ENCODE measurements around the gene RING1.

The RING1 gene

DNA sequence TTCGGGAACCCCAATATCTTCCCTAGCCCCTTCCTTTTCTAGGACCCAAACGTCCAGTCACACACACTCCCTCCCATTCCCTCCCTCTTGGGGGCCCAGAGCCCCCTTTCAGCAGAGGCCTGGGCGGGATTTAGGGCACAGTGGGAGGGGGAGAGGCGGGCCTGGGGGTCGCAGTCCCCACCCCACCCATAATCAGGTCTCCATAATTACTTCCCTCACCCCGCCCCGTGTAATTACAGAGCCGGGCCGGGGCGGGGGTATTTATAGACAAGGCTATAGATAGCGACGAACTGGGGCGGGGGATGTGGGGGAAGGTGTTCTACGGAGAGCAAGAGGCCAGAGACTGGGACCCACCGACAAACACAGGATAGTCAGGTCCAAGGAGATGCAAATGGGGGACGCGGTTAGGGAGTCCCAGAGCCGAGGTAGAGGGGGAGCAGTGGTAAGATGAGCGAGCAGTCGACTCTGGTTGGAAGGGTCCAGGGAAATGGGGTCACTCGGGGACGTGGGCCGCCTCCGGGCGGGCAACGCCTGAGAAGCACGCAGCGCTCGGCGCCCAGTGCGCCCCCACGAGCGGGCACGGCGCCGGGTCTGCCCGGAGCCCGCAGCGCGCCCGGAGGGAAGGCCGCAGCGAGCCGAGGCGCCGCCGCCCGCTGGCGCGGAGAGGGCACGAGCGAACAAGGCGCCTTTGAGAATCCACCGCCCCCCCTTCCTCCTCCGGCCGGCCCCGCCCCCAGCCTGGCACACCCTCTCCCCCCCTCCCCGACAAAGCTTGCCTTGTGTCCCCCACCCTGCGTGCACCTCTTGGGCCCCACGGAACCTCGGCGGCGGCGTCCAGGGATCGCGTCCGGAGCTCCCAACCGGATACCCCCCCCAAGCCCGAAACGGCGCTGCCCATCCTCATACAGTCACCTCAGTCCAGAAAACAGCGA lies 15.4 kb upstream of the RING1 start:
- no peak for DNase-seq (ENCODE audit: low read depth)

DNA sequence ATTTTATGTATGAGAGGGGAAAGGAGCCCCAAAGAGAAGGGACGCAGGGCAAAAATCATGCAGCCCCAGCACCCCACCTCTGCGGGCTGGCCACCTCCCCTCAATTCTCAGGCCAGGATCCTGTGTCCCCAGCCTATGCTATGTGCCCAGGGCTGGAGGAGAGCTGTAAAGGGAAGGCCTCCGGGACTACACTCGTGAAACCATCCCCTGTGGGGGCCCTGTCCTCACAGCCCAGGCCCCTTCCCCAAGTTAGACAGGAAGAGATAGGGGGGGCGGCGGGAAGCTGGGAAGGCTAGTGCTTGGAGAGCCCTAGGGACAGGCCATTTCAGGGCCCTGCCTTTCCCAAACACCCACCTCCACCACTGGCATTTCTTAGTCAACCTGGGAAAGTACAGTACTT lies 14.7 kb upstream of the RING1 start:
- DNase-seq (ENCODE audit: low read depth): no peak

DNA sequence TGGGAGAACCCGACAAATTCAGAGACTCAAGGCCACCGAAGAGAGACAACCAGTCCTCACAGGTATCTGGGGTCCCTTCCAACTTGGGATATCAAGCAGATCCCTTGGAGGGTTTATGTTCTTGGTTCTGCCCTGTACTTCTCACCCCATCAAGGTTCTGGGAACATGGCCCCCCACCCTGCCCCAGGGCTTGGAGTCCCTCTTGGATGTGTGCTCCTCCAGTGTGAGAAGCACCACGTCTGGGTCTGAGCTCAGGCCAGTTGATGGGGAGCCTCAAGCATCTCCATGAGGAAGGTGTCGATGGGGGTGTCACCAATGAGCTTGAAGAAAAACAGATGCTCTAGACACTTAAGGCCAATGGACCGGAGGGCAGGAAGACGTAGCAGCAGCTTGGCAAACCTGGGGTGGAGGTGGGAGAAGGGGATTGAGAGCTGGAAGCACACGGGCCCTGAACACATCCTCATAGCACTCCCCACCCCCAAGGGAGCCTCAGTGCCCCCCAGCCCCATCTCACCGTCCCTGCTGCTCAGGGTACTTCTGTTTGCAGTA lies 13.8 kb upstream of the RING1 start:
- no peak for DNase-seq (ENCODE audit: low read depth)

DNA sequence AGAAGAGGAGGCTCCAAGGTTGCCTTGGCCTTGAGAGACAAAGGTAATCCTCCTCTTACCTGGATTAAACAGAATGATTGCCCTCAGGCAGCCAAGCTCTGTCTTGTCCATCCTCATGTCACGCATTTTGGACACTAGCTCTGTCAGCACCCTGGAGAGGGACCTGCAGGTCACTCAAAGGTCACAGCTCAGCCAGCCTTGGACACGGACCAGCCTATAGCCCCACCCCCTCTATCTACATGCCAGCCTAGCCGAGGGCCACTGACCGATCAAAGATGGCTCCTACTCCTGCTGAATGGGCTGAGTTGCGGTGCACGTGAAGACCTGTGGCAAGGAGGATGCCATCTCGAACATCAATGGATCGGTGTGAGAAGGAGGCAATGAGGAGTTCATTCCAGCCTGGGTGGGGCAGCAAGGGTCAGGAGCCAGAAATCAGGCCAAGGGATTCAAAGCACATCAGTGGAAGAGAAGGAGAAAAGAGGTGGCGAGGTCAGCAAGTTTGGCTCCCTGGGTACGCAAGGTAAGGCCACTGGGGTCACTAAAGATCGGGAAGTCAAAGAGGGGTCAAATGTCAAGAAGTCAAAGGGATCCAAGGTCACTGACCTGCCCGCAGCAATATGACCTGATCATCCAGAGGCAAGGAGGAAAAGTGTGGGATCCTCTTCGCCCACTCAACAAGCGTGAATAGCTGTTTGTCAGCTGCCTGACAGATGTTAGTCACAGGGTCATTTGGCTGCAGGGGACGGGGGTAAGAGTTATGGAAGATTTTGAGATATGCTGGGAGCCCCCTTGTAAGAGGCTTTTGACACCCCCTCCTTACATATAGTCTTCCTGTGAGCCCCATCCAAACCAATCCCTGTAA lies 12.8 kb upstream of the RING1 start:
- DNase-seq (ENCODE audit: low read depth): no peak

DNA sequence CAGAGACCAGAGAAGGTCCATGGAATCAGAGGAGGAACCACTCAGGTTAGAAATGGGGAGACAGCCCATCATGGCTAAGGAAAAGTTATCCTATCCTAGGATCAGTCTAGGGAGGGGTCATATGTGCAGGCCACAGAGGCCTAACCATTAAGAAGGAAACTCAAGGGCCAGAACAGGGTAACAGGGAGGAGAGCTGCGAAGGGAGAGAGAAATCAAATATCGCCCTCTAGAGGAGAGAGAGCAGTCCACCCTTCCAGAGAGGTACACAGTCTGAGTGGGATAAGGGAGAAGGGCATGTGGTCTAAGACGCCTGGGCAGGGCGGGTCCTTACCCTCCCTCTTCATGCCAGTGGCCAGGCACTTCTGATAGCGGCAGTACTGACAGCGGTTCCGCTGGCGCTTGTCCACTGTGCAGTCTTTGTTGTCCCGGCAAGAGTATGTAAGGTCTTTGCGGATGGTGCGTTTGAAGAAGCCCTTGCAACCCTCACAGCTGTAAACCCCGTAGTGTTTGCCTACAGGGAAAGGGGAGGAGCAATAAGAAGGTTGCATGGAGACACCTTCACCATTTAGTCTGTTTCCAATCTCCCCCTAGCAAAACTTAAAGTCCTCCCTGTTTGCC lies 10.8 kb upstream of the RING1 start:
- no peak for DNase-seq (ENCODE audit: low read depth)

DNA sequence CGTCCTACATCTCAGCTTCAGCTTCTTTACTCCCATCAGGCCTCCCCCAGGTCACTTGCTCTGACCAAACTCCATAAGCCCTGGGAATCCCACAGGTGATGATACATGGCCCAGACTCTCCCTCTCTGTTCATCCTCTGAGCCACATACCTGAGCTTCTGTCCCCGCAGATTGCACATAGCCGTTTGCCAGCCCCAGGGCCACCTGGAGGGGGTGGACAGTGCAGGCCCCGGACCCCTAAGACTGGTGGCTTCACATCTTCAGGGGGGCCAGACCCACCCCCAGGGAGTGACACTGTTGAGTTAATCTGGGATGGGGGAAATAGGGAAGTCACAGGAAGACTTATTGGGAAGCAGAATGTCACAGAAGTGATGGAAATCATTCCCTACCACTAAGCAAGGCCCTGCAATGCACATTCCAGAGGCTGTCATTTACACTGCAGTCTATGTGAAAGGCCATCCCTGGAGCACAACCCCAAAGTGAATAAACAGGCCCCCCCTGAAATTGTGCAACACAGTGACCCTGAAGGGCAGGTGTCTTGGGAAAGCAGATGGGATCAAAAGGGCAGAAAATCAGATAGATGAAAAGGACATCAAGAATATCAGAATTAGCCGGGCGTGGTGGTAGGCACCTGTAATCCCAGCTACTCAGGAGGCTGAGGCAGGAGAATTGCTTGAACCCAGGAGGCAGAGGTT lies 10.0 kb upstream of the RING1 start:
- no peak for DNase-seq (ENCODE audit: low read depth)

DNA sequence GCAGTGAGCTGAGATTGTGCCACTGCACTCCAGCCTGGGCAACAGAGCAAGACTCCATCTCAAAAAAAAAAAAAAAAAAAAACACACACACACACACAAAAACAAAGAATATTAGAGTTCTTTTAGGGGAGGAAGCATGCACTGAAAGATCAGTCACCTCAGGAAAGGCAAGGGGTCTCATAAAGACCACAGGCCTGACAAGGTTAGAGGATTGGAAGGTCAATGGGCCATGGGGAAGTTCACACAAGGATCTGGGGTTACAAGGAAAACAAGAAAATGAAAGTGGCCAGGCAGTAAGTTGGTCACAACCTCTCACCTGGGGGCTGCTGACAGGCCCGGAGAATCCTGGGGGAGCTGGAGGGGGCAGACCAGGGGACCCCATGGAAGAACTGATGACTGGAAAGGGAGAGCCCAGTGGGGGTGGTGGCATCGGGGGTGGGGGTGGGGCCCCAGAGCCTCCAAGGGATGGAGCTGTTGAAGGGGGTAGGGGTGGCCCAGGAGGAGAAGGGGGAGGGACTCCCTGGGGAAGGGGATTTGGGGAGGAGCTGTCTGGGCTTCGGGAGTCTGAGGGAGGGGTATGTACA lies 9.4 kb upstream of the RING1 start:
- DNase-seq (ENCODE audit: low read depth): no peak

DNA sequence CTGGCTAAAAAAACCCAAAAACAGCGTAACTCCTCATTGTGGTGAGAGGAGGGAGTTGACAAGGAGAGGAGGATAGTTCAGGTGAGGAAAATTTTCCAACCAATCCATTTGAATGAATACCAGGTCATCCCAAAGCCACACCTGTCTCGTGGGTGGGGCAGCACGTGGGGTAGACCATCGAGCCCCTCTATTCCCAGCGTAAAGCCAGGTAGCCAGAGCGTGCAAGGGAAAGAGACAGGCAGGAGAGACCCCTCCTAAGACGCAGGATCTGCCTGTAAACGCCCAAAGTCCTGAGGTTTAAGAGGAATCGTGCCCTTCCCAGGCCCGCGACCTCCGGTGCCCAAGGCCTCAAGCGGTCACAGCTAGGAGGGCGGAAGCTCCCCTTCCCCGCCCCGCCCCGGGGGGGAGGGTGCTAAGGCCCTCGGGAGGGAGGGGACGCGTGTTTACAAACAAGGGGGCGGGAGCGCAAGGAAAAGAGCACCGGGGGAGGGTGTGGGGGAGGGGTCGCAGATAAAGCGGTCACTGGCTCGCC lies 8.5 kb upstream of the RING1 start:
- no peak for DNase-seq (ENCODE audit: low read depth)

DNA sequence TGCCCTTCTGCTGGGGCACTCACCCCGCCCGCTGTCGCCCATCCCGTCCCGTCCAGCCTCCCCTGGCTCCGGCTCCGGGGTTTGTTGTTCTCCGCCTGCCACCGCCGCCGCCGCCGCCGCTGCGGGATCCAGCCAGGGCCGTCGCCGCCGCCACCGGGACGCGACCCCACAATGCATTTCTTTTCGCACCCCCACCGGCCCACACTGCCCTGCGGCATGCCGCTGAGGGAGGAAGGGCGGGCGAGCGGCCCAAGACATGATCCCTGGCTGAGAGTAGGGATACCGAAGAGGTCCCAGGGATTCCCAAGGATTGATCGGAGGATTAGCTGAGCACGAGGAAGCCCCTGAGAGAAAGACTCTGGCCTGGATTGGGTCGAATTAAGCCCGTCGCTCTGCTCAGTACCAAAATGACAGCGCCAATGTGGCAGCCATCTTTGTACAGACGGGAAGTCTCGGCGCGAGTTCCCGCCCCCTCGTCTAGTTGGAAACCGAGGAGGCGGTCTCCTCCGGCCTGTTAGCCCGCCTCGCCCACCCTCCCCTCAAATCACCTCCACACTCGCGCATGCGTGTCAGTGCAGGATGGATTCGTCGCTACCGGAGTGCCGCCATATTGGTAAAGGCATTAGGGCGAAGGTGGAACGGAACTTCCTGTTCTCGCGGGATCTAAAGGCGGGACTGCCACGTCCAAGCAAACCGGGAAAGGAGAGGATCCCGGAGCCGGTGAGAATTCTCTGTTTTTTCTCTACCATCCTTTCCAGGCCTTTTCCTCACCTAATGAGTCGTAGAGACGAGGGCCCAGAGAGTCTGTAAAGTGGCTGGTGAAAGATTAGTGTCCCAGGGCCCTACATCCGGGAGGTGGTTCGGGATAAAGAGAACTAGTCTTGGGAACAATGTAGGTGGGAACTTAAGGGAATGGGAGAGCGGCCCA lies 7.8 kb upstream of the RING1 start, which contains the start of the genes RXRB and SLC39A7:
TSS of gene RXRB (minus strand) at position 447 of the 928 bp plus-strand sequence. CDS start at position 258, 189 bp downstream.
TSS of gene SLC39A7 (plus strand) at position 649 of the 928 bp plus-strand sequence. CDS start 379 bp downstream, outside the sequence.
- DNase-seq (ENCODE audit: low read depth): peak; percentile 91

DNA sequence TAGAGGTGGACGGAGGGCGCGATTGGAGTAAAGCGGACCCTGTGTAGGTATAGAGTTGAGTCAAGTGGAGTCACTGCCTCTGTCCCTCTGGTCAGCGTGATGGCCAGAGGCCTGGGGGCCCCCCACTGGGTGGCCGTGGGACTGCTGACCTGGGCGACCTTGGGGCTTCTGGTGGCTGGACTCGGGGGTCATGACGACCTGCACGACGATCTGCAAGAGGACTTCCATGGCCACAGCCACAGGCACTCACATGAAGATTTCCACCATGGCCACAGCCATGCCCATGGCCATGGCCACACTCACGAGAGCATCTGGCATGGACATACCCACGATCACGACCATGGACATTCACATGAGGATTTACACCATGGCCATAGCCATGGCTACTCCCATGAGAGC lies 7.2 kb upstream of the RING1 start:
- no peak for DNase-seq (ENCODE audit: low read depth)

DNA sequence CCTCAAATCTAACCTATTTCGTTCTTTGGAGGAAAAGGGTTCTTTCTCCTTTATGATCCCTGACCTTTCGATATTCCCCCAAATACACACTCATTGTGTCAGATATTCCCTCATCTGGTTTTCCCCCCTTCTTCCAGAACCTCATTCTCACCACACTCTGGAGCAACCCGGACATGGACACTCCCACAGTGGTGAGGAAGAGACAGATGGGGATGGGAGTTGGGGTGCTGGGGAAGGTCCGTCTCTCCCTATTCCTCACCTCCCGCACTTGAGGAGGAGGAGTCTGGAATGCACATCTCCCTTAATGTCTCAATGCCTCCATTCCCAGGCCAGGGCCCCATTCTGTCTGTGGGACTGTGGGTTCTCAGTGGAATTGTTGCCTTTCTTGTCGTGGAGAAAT lies 6.4 kb upstream of the RING1 start:
- no peak for DNase-seq (ENCODE audit: low read depth)

DNA sequence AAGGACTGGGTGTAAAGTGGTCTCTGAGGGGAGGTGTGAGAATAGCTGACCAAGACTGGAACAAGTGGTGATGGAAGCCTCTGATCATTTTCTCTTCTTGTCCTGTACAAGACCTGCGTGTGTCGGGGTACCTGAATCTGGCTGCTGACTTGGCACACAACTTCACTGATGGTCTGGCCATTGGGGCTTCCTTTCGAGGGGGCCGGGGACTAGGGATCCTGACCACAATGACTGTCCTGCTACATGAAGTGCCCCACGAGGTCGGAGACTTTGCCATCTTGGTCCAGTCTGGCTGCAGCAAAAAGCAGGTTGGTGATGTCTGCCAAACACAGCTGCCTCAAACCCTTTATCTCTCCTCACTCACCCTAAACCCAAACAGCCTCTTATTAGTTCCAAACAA lies 5.5 kb upstream of the RING1 start:
- DNase-seq (ENCODE audit: low read depth): no peak

DNA sequence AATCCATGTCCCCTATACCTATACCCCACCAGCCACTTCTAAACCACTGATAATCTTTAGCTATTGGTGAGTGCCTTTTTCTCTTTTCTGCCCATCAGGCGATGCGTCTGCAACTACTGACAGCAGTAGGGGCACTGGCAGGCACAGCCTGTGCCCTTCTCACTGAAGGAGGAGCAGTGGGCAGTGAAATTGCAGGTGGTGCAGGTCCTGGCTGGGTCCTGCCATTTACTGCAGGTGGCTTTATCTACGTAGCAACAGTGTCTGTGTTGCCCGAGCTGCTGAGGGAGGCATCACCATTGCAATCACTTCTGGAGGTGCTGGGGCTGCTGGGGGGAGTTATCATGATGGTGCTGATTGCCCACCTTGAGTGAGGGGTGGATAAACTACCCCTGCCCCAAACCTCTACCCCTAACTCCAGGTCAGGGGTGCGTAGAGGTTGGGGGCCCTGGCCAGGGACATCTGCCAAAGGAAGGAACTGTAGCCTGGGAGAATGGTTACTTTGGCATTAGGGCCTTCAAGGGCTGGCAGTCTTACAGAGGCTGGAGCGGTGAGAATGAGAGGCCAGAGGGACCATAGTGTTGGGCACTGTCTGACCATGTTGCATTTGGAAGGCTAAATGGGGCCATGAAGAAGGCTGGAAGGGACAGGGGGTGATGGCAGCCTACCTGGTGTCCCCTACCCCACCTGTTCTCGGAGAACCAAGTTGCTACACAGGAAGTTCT lies 4.7 kb upstream of the RING1 start:
- DNase-seq (ENCODE audit: low read depth): no peak

DNA sequence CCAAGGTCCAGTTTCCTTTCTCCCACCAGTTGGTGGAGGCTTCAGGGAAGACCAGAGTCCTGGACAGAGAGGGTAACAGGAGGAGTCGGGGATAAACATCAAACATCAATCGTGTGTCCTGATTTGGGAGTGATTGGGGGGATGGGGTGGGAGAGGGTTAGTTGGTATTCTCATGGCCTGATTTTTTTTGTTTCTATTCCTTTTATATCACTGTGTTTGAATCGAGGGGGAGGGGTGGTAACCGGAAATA lies 4.2 kb upstream of the RING1 start:
- DNase-seq (ENCODE audit: low read depth): no peak

DNA sequence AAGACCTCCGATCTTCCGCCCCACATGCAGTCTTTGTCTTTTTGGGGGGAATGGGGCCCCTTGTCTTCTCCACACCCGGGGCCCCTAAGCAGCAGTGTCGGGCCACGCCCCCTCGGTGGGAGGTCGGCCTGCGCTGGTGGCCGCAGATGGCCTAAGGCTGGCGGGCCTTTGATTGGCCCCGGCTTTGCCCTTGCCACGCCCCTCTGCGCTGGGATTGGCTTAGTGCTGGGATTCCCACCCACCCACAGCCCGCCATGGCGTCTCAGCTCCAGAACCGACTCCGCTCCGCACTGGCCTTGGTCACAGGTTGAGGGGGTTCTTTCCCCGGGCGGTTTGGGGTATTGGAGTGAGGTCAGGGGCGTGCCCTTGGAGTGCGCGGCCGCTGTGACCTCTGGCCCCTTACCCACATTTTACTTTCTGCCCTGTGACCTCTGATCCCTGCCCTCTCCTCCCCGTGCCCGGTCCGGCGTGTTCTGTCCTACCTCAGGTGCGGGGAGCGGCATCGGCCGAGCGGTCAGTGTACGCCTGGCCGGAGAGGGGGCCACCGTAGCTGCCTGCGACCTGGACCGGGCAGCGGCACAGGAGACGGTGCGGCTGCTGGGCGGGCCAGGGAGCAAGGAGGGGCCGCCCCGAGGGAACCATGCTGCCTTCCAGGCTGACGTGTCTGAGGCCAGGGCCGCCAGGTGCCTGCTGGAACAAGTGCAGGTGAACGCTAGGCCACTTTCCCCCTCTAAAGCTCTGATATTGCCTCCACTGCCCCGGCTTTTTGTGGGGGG lies 3.7 kb upstream of the RING1 start, which contains the start of gene HSD17B8:
TSS of gene HSD17B8 (plus strand) at position 241 of the 776 bp plus-strand sequence. CDS start at position 255, 14 bp downstream.
- peak; percentile 78 for DNase-seq (ENCODE audit: low read depth)

DNA sequence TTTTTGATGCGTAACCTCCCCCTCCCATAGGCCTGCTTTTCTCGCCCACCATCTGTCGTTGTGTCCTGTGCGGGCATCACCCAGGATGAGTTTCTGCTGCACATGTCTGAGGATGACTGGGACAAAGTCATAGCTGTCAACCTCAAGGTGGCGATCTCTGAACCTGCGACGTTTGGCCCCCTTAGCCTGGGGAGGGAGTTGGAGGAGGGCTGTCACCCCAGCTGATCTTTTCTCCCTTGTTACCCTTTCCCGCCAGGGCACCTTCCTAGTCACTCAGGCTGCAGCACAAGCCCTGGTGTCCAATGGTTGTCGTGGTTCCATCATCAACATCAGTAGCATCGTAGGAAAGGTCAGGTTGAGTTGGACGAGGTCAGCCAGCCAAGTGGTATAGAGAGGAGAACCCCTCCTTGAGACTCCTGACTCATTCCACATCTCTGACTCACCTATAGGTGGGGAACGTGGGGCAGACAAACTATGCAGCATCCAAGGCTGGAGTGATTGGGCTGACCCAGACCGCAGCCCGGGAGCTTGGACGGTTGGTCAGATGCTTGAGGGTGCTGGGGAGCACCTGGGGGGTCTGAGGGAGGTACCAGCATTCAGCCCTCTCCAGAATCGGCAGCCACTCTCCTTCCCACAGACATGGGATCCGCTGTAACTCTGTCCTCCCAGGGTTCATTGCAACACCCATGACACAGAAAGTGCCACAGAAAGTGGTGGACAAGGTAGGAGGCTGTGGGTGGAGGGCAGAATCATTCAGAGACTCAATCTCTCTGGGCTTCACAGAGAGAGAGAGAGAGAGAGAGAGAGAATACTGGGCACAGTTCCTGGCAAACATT lies 2.9 kb upstream of the RING1 start:
- DNase-seq (ENCODE audit: low read depth): no peak
